ENCODE data around the gene MCF2L2.

Gene MCF2L2

GRCh38 chr3:183148056-183148455 is 280.4 kb downstream of the MCF2L2 start:
- Histone ChIP-seq H2AFZ (ENCODE audit: low read depth) (no peak overlapping the region), H3K4me2 (no peak overlapping the region), H3K36me3 (ENCODE audit: insufficient read depth) (no peaks in the 10 kb centered on the region), H4K20me1 (ENCODE audit: insufficient read depth) (no peaks in the 10 kb centered on the region), H3K4me3 (IDR thresholded peaks at IDR 0.05; ENCODE audit: insufficient read depth, low read depth, low read length) (no peak overlapping the region), H3K27me3 (ENCODE audit: insufficient read depth, low read depth) (no peaks in the 10 kb centered on the region), H3K79me2 (ENCODE audit: insufficient read depth, low read depth) (no peaks in the 10 kb centered on the region), H3K27ac (no peak overlapping the region), H3K4me1 (ENCODE audit: low read depth, poor library complexity, severe bottlenecking) (no peaks in the 10 kb centered on the region), H3K9ac (no peak overlapping the region)
- TF ChIP-seq, protein P1, sequence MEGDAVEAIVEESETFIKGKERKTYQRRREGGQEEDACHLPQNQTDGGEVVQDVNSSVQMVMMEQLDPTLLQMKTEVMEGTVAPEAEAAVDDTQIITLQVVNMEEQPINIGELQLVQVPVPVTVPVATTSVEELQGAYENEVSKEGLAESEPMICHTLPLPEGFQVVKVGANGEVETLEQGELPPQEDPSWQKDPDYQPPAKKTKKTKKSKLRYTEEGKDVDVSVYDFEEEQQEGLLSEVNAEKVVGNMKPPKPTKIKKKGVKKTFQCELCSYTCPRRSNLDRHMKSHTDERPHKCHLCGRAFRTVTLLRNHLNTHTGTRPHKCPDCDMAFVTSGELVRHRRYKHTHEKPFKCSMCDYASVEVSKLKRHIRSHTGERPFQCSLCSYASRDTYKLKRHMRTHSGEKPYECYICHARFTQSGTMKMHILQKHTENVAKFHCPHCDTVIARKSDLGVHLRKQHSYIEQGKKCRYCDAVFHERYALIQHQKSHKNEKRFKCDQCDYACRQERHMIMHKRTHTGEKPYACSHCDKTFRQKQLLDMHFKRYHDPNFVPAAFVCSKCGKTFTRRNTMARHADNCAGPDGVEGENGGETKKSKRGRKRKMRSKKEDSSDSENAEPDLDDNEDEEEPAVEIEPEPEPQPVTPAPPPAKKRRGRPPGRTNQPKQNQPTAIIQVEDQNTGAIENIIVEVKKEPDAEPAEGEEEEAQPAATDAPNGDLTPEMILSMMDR (conservative IDR thresholded peaks at IDR 0.05; ENCODE audit: low read depth, low read length), result no peak

DNA sequence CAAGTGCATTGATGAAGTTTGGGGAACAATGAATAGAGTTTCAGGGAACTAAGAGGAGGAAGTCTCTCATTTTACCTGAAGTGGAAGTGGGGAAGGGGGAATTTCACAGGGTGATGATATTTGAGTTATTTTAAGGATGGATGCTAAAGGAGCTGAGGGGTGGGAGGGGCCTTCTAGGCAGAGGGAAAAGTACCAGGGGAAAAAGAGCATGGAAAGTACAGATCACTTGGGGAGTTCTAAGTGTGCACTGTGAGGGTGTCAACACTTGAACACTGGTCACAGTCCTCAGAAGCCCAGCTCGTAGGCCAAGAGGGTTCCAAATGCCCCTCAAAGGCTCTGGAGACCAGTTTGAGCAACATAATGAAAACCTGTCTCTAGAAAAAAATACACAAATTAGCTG is 284.1 kb downstream of the MCF2L2 start:
- no peak overlapping the region for H3K9ac ChIP-seq
- H3K4me1 ChIP-seq (ENCODE audit: low read depth, poor library complexity, severe bottlenecking), result no peaks in the 10 kb centered on the region
- TF ChIP-seq, protein P1 (conservative IDR thresholded peaks at IDR 0.05; ENCODE audit: low read depth, low read length), result no peak
- H3K36me3 ChIP-seq (ENCODE audit: insufficient read depth), result no peaks in the 10 kb centered on the region
- H3K4me2 ChIP-seq, result no peak overlapping the region
- no peaks in the 10 kb centered on the region for H3K79me2 ChIP-seq (ENCODE audit: insufficient read depth, low read depth)
- no peak overlapping the region for H3K4me3 ChIP-seq (IDR thresholded peaks at IDR 0.05; ENCODE audit: insufficient read depth, low read depth, low read length)
- no peak overlapping the region for H2AFZ ChIP-seq (ENCODE audit: low read depth)
- no peaks in the 10 kb centered on the region for H4K20me1 ChIP-seq (ENCODE audit: insufficient read depth)
- no peak overlapping the region for H3K27ac ChIP-seq
- no peaks in the 10 kb centered on the region for H3K27me3 ChIP-seq (ENCODE audit: insufficient read depth, low read depth)

DNA sequence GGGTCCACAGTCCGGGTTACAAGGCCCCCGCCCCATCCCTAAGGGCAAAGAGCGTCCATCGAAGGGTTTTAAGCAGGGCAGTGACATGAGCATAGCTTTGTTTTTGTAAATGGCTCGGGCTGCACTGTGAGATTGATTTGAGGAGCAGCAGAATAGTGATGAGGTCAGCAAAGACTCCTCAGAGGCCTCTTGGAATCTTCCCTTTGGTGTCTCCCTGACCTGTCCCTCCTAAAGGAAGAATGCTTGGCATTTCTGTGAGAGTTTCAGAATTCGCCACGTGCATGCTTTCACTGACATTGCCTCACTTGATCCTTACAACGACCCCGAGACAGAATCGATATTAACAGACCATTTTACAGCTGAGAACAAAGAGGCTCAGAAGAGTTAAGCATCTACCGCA is 286.2 kb downstream of the MCF2L2 start:
- Histone ChIP-seq H4K20me1 (ENCODE audit: insufficient read depth) (no peaks in the 10 kb centered on the region), H3K9ac (no peak overlapping the region), H3K36me3 (ENCODE audit: insufficient read depth) (no peaks in the 10 kb centered on the region), H3K27me3 (ENCODE audit: insufficient read depth, low read depth) (no peaks in the 10 kb centered on the region), H3K27ac (no peak overlapping the region), H3K4me2 (no peak overlapping the region), H3K79me2 (ENCODE audit: insufficient read depth, low read depth) (no peaks in the 10 kb centered on the region), H3K4me1 (ENCODE audit: low read depth, poor library complexity, severe bottlenecking) (no peaks in the 10 kb centered on the region), H3K4me3 (IDR thresholded peaks at IDR 0.05; ENCODE audit: insufficient read depth, low read depth, low read length) (no peak overlapping the region), H2AFZ (ENCODE audit: low read depth) (no peak overlapping the region)
- TF ChIP-seq, protein P1 (conservative IDR thresholded peaks at IDR 0.05; ENCODE audit: low read depth, low read length), result no peak

GRCh38 chr3:183134844-183135243 is 293.6 kb downstream of the MCF2L2 start:
- Histone ChIP-seq H3K4me1 (ENCODE audit: low read depth, poor library complexity, severe bottlenecking) (no peaks in the 10 kb centered on the region), H3K79me2 (ENCODE audit: insufficient read depth, low read depth) (no peaks in the 10 kb centered on the region), H3K4me3 (IDR thresholded peaks at IDR 0.05; ENCODE audit: insufficient read depth, low read depth, low read length) (no peak overlapping the region), H3K27me3 (ENCODE audit: insufficient read depth, low read depth) (no peaks in the 10 kb centered on the region), H3K9ac (no peak overlapping the region), H4K20me1 (ENCODE audit: insufficient read depth) (no peaks in the 10 kb centered on the region), H3K27ac (no peak overlapping the region), H2AFZ (ENCODE audit: low read depth) (no peak overlapping the region), H3K36me3 (ENCODE audit: insufficient read depth) (no peaks in the 10 kb centered on the region), H3K4me2 (no peak overlapping the region)
- TF ChIP-seq, protein P1 (conservative IDR thresholded peaks at IDR 0.05; ENCODE audit: low read depth, low read length), result no peak
